Activated CD4-positive, alpha-beta T cell treated with anti-CD3 and anti-CD28 coated beads, Interleukin-2, amount 10 ng/mL, durations not matched to agents 7 days and 5 days (primary cell): Measurements from ENCODE around the gene CNTN1. TPM values are rescaled to one million over a fixed set of nuclear protein-coding genes. Genes with fewer than 3 reads are reported as not detected.

Experiments
- CTCF ChIA-PET: fragments of 350-600 bp; sonication (Branson Sonifier 250); formaldehyde crosslinking; loops from one replicate; lab custom pipeline; 2021; ENCODE audit warnings: antibody characterized with exemption; lab: Charles Lee
- POLR2A ChIA-PET: fragments of 350-600 bp; sonication (Branson Sonifier 250); formaldehyde crosslinking; loops from one replicate; lab custom pipeline; 2021; ENCODE audit warnings: antibody characterized with exemption; lab: Charles Lee
- DNase-seq: peaks from one replicate; pipeline ENCODE4 v3.0.0-alpha.2; 2020
- H3K27ac Mint-ChIP-seq: one replicate; pipeline ENCODE4 v1.8.0; 2021; ENCODE audit warnings: mild to moderate bottlenecking, moderate library complexity, mixed read lengths
- H3K27me3 Mint-ChIP-seq: one replicate; pipeline ENCODE4 v1.8.0; 2021; ENCODE audit warnings: mixed read lengths
- H3K36me3 Mint-ChIP-seq: one replicate; pipeline ENCODE4 v1.8.0; 2021; ENCODE audit warnings: low read depth, mixed read lengths
- H3K4me1 Mint-ChIP-seq: one replicate; pipeline ENCODE4 v1.8.0; 2021; ENCODE audit warnings: mixed read lengths
- H3K4me3 Mint-ChIP-seq: one replicate; pipeline ENCODE4 v1.8.0; 2021; ENCODE audit warnings: mild to moderate bottlenecking, moderate library complexity, mixed read lengths
- H3K9me3 Mint-ChIP-seq: one replicate; pipeline ENCODE4 v1.8.0; 2021; ENCODE audit warnings: mixed read lengths
- total RNA-seq, 2 experiments: library from RNA; stranded (reverse); gene quantifications; one replicate each; pipeline ENCODE4 v1.2.3, GENCODE V29; 2021

CNTN1 gene
- total RNA-seq, result not detected

- no peak for DNase-seq
- Mint-ChIP-seq H3K36me3 (no peaks in the 10 kb centered on the region), H3K27me3 (peaks cover 26% of the 10 kb centered on the region), H3K9me3 (peaks cover 2% of the 10 kb centered on the region), H3K27ac (no peak within 1 kb of the TSS), H3K4me1 (no peaks in the 10 kb centered on the region), H3K4me3 (no peak within 1 kb of the TSS)
- CTCF ChIA-PET, result no interaction called here
- POLR2A ChIA-PET, result no interaction called here
These were observed at the start of gene CNTN1 for GRCh38 chr12:40691913-40692764. TSS of gene CNTN1 (plus strand) at chr12:40692439.

GRCh38 chr12:40643506-40643905 is 48.7 kb upstream of the CNTN1 start:
- Mint-ChIP-seq H3K27ac (no peak overlapping the region), H3K4me1 (no peaks in the 10 kb centered on the region), H3K36me3 (no peaks in the 10 kb centered on the region)

GRCh38 chr12:40643976-40644375 is 48.3 kb upstream of the CNTN1 start:
- no peak for DNase-seq
- Mint-ChIP-seq H3K27me3 (no peaks in the 10 kb centered on the region), H3K9me3 (peaks cover 11% of the 10 kb centered on the region), H3K36me3 (no peaks in the 10 kb centered on the region), H3K27ac (no peak overlapping the region), H3K4me1 (no peaks in the 10 kb centered on the region), H3K4me3 (no peak overlapping the region)
- POLR2A ChIA-PET, result no interaction called here
- CTCF ChIA-PET, result no interaction called here

More at GRCh38 chr12:40643506-40643905, 48.7 kb upstream of the CNTN1 start:
- ChIA-PET POLR2A (no interaction called here), CTCF (no interaction called here)
- no peak for DNase-seq
- Mint-ChIP-seq H3K9me3 (peaks cover 12% of the 10 kb centered on the region), H3K4me3 (no peak overlapping the region), H3K27me3 (no peaks in the 10 kb centered on the region)

GRCh38 chr12:40644708-40645107 is 47.5 kb upstream of the CNTN1 start:
- Mint-ChIP-seq H3K36me3 (no peaks in the 10 kb centered on the region), H3K4me1 (no peaks in the 10 kb centered on the region), H3K27me3 (no peaks in the 10 kb centered on the region), H3K9me3 (peaks cover 11% of the 10 kb centered on the region), H3K4me3 (no peak overlapping the region), H3K27ac (no peak overlapping the region)
- no peak for DNase-seq
- CTCF ChIA-PET, result no interaction called here
- POLR2A ChIA-PET, result no interaction called here

DNA sequence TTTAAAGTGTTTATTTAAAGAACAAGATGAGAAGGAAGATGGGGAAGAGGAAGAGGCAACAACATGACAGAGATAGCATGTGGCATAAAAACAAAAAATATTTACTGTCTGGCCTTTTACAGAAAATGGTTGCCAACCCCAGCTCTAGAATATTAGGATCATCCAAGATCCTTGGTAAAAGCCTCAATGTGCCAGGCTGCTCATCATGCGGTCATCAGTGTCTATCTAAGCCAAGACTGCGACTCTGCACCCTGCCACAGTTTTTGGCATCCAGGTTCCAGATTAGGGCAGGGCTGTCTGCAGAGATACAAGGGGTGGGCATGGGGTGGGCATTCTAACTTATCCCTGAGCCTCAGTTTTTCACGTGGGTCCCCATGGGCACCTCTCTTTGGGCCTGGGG is 46.9 kb upstream of the CNTN1 start:
- DNase-seq, result no peak
- Mint-ChIP-seq H3K9me3 (peaks cover 11% of the 10 kb centered on the region), H3K27me3 (no peaks in the 10 kb centered on the region), H3K36me3 (no peaks in the 10 kb centered on the region), H3K4me3 (no peak overlapping the region), H3K27ac (no peak overlapping the region), H3K4me1 (no peaks in the 10 kb centered on the region)
- POLR2A ChIA-PET, result no interaction called here
- CTCF ChIA-PET, result no interaction called here

DNA sequence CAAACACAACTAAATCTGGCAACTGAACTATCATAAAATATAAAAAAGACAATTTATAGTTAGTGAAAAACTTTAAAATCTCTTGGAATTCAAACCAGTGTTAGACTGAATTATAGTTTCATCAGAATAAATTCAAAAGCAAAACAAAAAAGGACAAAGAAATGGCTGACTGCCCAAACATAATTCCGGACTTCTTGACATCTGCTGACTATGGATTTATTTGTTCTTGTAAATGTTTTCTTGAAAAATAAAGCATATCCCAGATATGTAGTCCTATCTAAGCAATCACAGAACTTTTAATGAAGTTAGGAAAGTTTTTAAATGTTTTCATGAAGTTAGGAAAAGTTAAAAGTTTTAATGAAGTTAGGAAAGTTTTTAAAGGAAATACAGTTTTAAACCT is 45.8 kb upstream of the CNTN1 start:
- Mint-ChIP-seq H3K27ac (no peak overlapping the region), H3K9me3 (peaks cover 14% of the 10 kb centered on the region), H3K4me1 (no peaks in the 10 kb centered on the region), H3K27me3 (no peaks in the 10 kb centered on the region), H3K36me3 (no peaks in the 10 kb centered on the region), H3K4me3 (no peak overlapping the region)
- DNase-seq, result no peak
- CTCF ChIA-PET, result interaction anchor here (0.5 kb wide), 1 partner anchor 12 kb away, joined by 3 read pairs; no protein-coding TSS in a partner anchor
- POLR2A ChIA-PET, result no interaction called here

DNA sequence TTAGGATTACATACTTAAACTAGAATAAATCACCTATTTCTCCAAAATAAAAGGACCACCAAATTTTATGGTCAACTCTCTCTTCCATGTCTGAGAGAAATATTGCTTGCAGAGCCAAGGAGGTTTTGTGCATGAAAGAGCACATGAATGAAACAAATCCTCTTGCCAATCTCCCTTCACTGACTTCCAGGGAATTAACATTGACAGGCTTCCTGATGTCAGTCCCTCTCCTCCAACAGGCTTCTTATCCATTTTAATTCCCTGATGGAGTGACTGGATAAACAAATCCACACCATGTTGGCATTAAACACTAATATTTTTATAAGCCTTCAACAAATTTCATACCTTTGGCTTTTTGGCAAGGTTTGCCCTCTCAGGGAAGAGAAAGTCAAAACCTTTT is 45.3 kb upstream of the CNTN1 start:
- ChIA-PET CTCF (no interaction called here), POLR2A (no interaction called here)
- Mint-ChIP-seq H3K27ac (no peak overlapping the region), H3K9me3 (peaks cover 9% of the 10 kb centered on the region), H3K4me1 (no peaks in the 10 kb centered on the region), H3K36me3 (no peaks in the 10 kb centered on the region), H3K27me3 (no peaks in the 10 kb centered on the region), H3K4me3 (no peak overlapping the region)
- DNase-seq, result no peak

- Mint-ChIP-seq H3K9me3 (peaks cover 9% of the 10 kb centered on the region), H3K4me3 (no peak overlapping the region), H3K27me3 (no peaks in the 10 kb centered on the region), H3K36me3 (no peaks in the 10 kb centered on the region), H3K4me1 (no peaks in the 10 kb centered on the region), H3K27ac (no peak overlapping the region)
- ChIA-PET POLR2A (no interaction called here), CTCF (no interaction called here)
- no peak for DNase-seq
These were observed 44.6 kb upstream of the CNTN1 start for GRCh38 chr12:40647651-40648050.

GRCh38 chr12:40648519-40648918 is 43.7 kb upstream of the CNTN1 start:
- no peaks in the 10 kb centered on the region for H3K4me1 Mint-ChIP-seq
- H3K9me3 Mint-ChIP-seq, result peaks cover 6% of the 10 kb centered on the region
- H3K4me3 Mint-ChIP-seq, result no peak overlapping the region
- no peaks in the 10 kb centered on the region for H3K36me3 Mint-ChIP-seq
- POLR2A ChIA-PET, result no interaction called here
- H3K27ac Mint-ChIP-seq, result no peak overlapping the region
- DNase-seq, result no peak
- no peaks in the 10 kb centered on the region for H3K27me3 Mint-ChIP-seq
- CTCF ChIA-PET, result no interaction called here

DNA sequence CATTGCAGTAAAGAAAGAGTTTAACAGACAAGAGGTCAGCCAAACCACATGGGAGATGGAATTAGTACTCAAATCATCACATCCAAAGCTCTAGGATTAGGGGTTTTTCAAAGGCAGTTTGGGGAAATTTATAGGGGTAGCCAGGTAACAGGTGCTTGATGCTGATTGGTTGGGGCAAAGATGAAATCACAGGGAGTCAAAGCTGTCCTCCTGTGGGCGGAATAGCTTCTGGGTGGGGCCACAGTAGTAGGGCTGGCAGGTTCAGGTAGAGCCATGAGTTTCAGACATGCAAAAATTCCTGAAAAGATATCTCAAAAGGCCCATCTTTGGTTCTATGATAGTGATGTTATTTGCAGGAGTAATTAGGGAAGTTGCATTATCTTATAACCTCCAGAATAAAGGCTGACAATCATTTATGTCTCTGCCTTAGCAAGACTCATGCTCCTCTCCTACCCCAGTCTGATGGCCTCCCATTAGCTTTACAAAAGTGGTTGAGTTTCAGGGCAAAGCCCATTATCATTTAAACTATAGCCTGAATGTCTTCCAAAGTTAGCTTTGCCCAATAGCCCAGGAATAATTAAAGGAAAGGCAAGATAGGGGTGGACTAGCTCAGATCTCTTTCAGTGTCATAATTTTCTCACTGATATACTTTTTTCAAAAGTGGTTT is 42.1 kb upstream of the CNTN1 start:
- no peaks in the 10 kb centered on the region for H3K36me3 Mint-ChIP-seq

DNA sequence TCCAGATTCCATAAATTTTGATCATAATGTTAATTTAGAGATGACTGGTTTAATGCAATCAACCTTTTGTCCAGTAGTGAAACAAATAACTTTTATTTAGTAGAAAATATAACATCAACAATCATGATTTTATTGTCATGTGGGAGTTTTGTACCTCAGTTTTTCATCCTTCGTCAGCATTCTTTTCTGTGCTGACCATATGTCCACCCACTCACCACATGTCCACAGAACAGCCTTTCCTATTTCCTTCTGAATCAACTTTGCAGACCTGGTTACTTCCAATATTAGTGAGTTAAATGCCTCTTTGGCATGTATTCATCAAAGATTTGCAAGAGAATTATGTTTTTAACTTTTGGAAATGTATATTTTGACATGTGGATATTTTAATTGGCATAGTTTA is 36.8 kb upstream of the CNTN1 start:
- Mint-ChIP-seq H3K27me3 (no peaks in the 10 kb centered on the region), H3K4me3 (no peak overlapping the region), H3K9me3 (peaks cover 3% of the 10 kb centered on the region), H3K4me1 (no peaks in the 10 kb centered on the region), H3K27ac (no peak overlapping the region), H3K36me3 (no peaks in the 10 kb centered on the region)
- ChIA-PET POLR2A (no interaction called here), CTCF (no interaction called here)
- no peak for DNase-seq

More for the DNA sequence above, 42.1 kb upstream of the CNTN1 start:
- no peaks in the 10 kb centered on the region for H3K27me3 Mint-ChIP-seq
- DNase-seq, result no peak
- ChIA-PET POLR2A (no interaction called here), CTCF (no interaction called here)
- no peak overlapping the region for H3K4me3 Mint-ChIP-seq
- no peaks in the 10 kb centered on the region for H3K4me1 Mint-ChIP-seq
- H3K27ac Mint-ChIP-seq, result no peak overlapping the region
- H3K9me3 Mint-ChIP-seq, result peaks cover 3% of the 10 kb centered on the region

DNA sequence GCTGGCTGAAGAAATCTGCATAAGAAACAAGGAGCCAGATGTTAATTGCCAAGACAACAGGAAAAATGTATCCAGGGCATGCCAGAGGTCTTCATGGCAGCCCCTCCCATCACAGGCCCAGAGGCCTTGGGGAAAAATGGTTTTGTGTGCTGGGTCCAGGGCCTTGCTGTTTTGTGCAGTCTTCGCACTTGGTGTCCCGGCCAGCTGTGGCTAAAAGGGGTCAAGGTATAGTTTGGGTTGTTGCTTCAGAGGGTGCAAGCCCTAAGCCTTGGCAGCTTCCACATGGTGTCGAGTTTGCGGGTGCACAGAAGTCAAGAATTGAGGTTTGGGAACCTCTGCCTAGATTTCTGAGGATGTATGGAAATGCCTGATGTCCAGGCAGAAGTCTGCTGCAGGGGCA is 29.9 kb upstream of the CNTN1 start:
- Mint-ChIP-seq H3K9me3 (no peaks in the 10 kb centered on the region), H3K4me1 (no peaks in the 10 kb centered on the region), H3K27me3 (no peaks in the 10 kb centered on the region), H3K36me3 (no peaks in the 10 kb centered on the region), H3K27ac (no peak overlapping the region), H3K4me3 (no peak overlapping the region)
- CTCF ChIA-PET, result no interaction called here
- POLR2A ChIA-PET, result no interaction called here
- DNase-seq, result no peak

- CTCF ChIA-PET, result no interaction called here
These were observed 28.5 kb upstream of the CNTN1 start for GRCh38 chr12:40663781-40664180.

More at GRCh38 chr12:40663781-40664180, 28.5 kb upstream of the CNTN1 start:
- no peak overlapping the region for H3K4me3 Mint-ChIP-seq
- H3K27me3 Mint-ChIP-seq, result no peaks in the 10 kb centered on the region
- POLR2A ChIA-PET, result no interaction called here
- no peaks in the 10 kb centered on the region for H3K9me3 Mint-ChIP-seq
- no peaks in the 10 kb centered on the region for H3K36me3 Mint-ChIP-seq
- no peak for DNase-seq
- H3K4me1 Mint-ChIP-seq, result no peaks in the 10 kb centered on the region
- no peak overlapping the region for H3K27ac Mint-ChIP-seq
